Mammary epithelial cell (primary cell): ENCODE results near the gene NFXL1.

Experiments
- CTCF ChIP-seq, 2 donors: IDR thresholded peaks in 1 of 2; conservative IDR thresholded peaks in 1 of 2; 2 replicates each; pipeline ENCODE4 v1.5.1; 2011 to 2012; ENCODE audit warnings: inconsistent platforms in 2 of 2, low read length in 2 of 2, mild to moderate bottlenecking in 2 of 2, control low read depth in 1 of 2, low read depth in 1 of 2; ENCODE audit not compliant: insufficient read depth in 1 of 2; ENCODE audit errors: extremely low read depth in 1 of 2
- EZH2 ChIP-seq: IDR thresholded peaks from 2 replicates; pipeline ENCODE4 v1.6.1; 2012; ENCODE audit warnings: low read length, inconsistent platforms, borderline replicate concordance

- no peak for TF ChIP-seq CTCF (conservative IDR thresholded peaks at IDR 0.05 in 1 of 2, IDR thresholded peaks at IDR 0.05 in 1 of 2; ENCODE audit: extremely low read depth in 1 of 2, insufficient read depth in 1 of 2, low read depth in 1 of 2, low read length in 2 of 2)
- TF ChIP-seq EZH2: no peak
These were observed 86.9 kb downstream of the NFXL1 start for GRCh38 chr4:47827343-47828047.
